KOPT-K1 (cell line): ENCODE data around the gene KLK1.

Experiments
- H3K27ac ChIP-seq: fragments of 200-600 bp; sonication (generic); 2 replicates; pipeline ENCODE4 v1.5.1; 2016; ENCODE audit warnings: antibody characterized with exemption, mild to moderate bottlenecking, low read depth, low read length; ENCODE audit not compliant: poor library complexity, severe bottlenecking
- H3K36me3 ChIP-seq: fragments of 200-600 bp; sonication (generic); 2 replicates; pipeline ENCODE4 v1.5.1; 2017; ENCODE audit warnings: antibody characterized with exemption, mild to moderate bottlenecking, low read length, moderate library complexity; ENCODE audit not compliant: insufficient read depth
- H3K9me3 ChIP-seq: fragments of 200-600 bp; sonication (generic); 2 replicates; pipeline ENCODE4 v1.5.1; 2017; ENCODE audit warnings: antibody characterized with exemption, low read length, mild to moderate bottlenecking; ENCODE audit not compliant: insufficient read depth, poor library complexity, severe bottlenecking

KLK1 gene

DNA sequence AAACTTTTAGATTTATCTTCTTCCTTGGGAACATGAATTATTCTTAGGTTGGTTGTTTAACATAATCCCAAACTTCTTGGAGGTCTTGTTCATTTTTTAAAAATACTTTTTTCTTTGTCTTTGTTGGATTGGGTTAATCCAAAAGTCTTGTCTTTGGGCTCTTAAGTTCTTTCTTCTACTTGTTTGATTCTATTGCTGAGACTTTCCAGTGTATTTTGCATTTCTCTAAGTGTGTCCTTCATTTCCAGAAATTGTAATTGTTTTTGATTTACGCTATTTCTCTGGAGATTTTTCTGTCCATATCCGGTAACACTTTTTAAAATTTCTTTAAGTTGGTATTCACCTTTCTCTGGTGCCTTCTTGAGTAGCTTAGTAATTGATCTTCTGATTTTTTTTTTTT lies 19.6 kb upstream of the KLK1 start:
- no peak overlapping the region for H3K27ac ChIP-seq
- H3K9me3 ChIP-seq, result peaks cover 19% of the 10 kb centered on the region
- H3K36me3 ChIP-seq, result no peaks in the 10 kb centered on the region

DNA sequence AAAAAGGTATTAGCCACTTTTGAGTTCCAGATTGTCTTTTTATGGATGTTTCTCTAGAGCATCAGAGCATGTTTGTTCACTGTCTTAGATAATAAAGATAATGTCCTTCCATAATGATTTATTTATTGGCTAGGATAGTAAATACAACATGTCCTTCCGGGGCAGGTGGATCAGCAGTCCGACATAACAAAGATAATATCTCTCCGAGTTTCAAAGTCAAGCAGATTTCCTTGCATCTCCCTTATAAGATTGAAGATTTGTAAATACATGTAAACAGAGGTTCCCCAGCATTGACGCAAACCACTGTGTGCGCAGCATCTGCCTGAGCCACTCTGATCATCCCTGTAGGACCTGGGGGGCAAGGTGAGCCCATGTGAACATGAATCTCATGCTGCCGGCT lies 18.5 kb upstream of the KLK1 start:
- Histone ChIP-seq H3K27ac (no peak overlapping the region), H3K36me3 (no peaks in the 10 kb centered on the region), H3K9me3 (peaks cover 19% of the 10 kb centered on the region)

DNA sequence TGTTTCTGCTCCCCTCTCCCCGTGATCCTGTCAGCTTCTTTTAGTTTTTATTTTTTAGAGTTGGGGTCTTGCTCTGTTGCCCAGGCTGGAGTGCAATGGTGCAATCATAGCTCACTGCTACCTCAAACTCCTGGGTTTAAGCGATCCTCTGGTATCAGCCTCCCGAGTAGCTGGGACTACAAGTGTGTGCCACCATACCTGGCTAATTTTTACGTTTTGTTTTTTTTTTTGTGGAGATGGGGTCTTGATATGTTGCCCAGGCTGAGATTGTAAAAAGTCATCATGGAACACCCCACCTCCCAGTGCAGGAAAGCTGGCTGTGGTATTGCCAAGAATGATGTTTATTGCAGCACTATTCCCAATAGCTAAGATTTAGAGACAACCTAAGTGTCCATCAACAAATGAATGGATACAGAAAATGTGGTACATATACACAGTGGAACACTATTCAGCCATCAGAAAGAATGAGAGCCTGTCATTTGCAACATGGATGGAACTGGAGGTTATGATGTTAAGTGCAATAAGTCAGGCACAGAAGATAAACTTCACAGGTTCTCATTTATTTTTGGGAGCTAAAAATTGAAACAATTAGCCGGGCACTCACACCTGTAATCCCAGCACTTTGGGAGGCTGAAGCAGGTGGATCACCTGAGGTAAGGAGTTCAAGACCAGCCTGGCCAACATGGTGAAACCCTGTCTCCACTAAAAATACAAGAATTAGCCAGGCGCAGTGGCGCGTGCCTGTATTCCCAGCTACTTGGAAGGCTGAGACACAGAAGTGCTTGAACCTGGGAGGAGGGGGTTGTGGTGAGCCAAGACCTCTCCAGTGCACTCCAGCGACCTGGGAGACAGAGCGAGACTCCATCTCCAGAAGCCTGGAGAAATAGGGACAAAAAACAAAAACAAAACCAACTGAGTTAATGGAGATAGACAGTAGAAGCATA lies 16.4 kb upstream of the KLK1 start:
- H3K36me3 ChIP-seq, result no peaks in the 10 kb centered on the region
- H3K27ac ChIP-seq, result no peak overlapping the region
- peaks cover 19% of the 10 kb centered on the region for H3K9me3 ChIP-seq

DNA sequence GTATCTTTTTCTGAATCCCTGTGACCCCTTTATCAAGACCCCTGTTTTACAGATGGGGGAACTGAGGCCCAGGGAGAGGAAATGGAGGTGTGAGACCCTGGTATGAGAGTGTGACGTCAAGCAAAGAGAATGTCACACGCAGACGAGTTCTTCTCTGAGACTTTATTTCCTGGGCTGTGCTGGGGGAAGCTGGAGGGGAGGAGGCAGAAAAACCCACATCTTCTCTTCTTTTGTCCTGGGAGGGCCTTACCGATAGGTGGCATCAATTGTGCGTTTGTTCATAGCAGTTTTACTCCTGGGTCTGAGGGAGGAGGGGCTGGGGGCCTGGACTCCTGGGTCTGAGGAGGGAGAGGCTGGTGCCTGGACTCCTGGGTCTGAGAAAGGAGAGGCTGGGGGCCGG lies 14.7 kb upstream of the KLK1 start:
- H3K9me3 ChIP-seq, result peaks cover 4% of the 10 kb centered on the region
- H3K36me3 ChIP-seq, result no peaks in the 10 kb centered on the region
- H3K27ac ChIP-seq, result no peak overlapping the region

- Histone ChIP-seq H3K9me3 (no peaks in the 10 kb centered on the region), H3K27ac (no peak overlapping the region)
Observed at GRCh38 chr19:50837300-50837699, 13.7 kb upstream of the KLK1 start.

DNA sequence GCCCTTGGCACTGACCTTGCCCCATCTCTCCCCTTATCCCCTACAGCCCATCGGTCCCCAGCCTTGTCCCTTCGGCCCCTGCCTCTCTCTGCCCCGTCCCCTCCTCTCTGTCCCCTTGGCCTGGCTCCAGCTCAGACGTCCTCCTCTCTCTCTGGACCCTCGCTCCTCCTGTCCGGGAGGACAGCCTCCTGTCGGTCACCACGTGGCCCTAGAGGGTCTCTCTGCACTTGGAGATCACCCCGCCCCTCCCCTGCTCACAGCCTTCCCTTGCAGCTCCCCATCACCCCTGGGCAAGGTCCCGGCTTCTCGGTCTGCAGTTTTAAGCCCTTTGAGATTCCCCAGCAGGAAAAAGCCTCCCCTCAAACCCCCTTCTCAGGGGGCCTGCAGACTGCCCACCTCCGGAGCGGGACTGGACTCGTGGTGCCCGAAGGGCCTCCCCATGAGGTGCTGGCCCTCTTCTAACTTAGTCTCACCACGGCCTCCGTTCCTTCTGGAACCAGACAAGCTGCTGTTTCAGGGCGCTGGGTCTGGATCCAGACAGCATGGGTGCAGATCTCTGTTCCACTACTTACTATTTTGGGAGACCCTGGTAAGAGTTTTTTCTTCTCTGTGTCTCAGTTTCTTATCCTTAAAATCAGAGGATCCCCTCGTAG lies 13.1 kb upstream of the KLK1 start:
- Histone ChIP-seq H3K9me3 (no peaks in the 10 kb centered on the region), H3K36me3 (no peaks in the 10 kb centered on the region), H3K27ac (no peak overlapping the region)

More at GRCh38 chr19:50837300-50837699, 13.7 kb upstream of the KLK1 start:
- H3K36me3 ChIP-seq, result no peaks in the 10 kb centered on the region

GRCh38 chr19:50835785-50836542 lies 12.4 kb upstream of the KLK1 start:
- no peak overlapping the region for H3K27ac ChIP-seq
- no peaks in the 10 kb centered on the region for H3K36me3 ChIP-seq
- H3K9me3 ChIP-seq, result no peaks in the 10 kb centered on the region

- H3K9me3 ChIP-seq, result no peaks in the 10 kb centered on the region
- H3K36me3 ChIP-seq, result no peaks in the 10 kb centered on the region
- H3K27ac ChIP-seq, result no peak overlapping the region
Observed at GRCh38 chr19:50835103-50835784, 11.7 kb upstream of the KLK1 start.

- no peak overlapping the region for H3K27ac ChIP-seq
- no peaks in the 10 kb centered on the region for H3K36me3 ChIP-seq
- no peaks in the 10 kb centered on the region for H3K9me3 ChIP-seq
Observed at GRCh38 chr19:50833802-50834167, 10.2 kb upstream of the KLK1 start.

DNA sequence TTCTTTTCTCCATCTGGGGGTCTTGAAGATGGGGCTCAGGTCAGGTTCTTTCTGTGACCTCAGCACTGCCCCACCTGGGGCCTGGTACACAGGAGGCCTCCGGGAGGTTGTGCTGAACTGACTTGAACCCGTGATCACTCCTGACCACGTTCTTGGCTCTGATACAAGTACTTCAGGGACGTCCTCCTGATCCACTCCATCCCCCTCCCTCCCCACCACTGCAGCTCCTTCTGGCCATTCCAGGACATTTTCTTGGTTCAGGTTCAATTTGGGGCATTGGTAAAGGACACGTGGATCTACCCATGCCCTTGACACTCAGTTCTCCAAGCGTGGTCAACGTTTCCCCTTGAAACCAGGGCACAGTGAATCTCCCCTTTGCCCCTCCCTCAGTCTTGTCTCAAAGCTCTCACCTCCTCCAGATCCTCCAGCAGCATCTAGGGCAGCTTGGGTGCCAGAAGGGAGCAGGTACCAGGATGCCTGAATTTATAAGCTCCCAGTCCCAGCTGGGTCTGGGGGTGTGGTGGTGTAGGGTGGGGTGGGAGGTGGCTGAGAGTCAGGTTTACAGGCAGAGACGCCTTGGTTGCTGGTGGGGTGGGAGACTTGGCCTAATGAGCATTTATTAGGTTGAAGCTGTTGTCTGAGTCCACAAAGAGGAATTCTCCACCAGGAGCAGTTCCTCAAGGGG lies 9.7 kb upstream of the KLK1 start, which contains the start of gene KLK15:
Gene KLK15, minus strand, starts transcription at position 458 of the 685 bp plus-strand sequence. CDS start 2,082 bp downstream, outside the sequence.
- H3K36me3 ChIP-seq, result no peaks in the 10 kb centered on the region
- H3K27ac ChIP-seq, result no peak within 1 kb of the TSS
- no peaks in the 10 kb centered on the region for H3K9me3 ChIP-seq

DNA sequence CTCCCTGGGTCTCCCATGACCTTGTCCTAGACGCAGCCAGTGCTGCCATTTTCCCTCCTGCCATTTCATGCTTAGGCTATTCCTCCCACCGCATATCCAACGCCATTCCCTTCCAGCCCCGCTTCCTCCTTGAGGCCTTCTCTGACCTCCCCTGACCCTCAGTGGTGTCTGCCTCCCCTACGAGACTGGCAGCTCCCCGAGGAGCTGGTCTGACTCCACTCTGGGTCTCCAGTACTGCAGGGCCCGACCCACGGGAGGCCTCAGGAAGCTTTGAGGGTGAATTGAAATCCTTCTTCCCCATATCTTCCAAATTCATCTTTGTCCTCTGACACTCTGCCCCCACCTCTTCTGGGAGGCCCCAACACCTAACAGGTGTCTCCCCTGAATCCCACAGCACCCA lies 9.1 kb upstream of the KLK1 start:
- no peaks in the 10 kb centered on the region for H3K9me3 ChIP-seq
- H3K36me3 ChIP-seq, result no peaks in the 10 kb centered on the region
- H3K27ac ChIP-seq, result no peak overlapping the region

DNA sequence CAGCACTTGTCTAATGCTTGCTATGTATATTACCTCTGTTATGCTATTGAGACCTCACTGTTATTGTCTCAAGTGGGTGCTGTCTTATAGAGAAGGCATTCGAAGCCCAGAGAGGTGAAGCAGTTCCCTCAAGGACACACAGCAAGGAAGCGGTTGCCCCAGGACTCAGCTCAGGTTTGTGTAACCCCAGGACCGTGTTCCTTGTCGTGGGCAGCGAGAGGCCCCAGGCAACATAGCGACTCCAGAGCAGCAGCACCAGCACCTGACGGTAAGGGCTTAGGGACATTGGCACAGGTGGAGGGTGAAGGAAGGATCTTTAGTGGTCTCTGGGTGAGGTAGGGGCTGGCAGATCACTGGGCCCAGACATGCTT lies 7.4 kb upstream of the KLK1 start:
- Histone ChIP-seq H3K36me3 (no peaks in the 10 kb centered on the region), H3K9me3 (no peaks in the 10 kb centered on the region), H3K27ac (no peak overlapping the region)

DNA sequence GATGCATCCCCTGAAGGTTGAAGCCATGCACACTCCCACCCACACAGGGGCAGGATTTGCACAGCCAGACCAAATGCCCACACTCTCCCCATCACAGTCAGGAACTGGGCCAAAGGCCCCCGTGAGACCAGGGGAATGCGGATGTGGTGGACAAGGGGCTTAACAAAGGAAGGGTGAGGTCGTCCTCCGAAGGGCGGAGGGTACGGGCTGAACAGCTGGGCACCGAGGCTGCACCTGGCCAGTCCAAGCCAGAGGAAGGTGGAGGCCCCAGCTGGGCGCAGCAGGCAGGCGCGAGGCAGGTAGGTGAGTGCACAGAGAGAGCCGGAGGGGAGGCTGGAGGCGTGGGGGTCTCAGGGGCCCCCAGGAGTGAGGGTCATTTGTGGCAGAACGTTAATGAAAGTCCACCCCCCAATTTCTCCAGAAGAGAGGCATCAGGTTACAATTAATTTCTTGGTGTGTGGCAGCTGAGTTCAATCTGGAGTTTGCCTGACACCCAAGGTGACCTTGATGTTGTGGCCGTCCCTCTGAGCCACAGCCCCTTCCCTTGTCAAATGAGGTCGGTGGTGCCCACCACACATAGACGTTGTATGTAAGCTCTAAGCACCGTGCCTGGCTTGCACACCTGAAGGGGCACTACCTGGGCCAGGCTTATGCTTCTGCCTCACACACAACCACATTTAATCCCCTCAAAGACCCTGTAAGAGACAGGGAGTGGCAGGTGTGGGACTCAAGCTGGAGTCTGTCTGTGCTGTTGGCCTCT lies 6.9 kb upstream of the KLK1 start:
- H3K36me3 ChIP-seq, result no peaks in the 10 kb centered on the region
- H3K27ac ChIP-seq, result no peak overlapping the region
- no peaks in the 10 kb centered on the region for H3K9me3 ChIP-seq

DNA sequence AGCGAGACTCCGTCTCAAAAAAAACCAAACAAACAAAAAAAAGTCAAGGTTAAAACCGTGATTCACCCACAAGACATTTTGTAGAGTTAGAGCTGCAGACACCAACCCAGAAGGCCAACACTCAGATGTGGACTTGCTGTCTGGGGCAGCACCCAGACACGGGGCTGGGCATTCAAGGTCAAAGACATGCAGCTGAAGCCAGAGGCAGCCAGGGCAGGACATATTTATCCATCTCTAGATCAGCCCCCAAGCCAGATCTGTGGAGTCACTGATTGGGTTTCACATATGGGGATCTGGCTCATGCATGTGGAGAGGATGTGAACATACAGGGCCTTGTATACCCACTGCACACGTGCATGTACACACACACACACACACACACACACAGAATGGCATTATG lies 6.2 kb upstream of the KLK1 start:
- no peaks in the 10 kb centered on the region for H3K9me3 ChIP-seq

More for the DNA sequence above, 6.2 kb upstream of the KLK1 start:
- H3K36me3 ChIP-seq, result no peaks in the 10 kb centered on the region
- H3K27ac ChIP-seq, result no peak overlapping the region
